HepG2 (cell line): ENCODE data around the gene TSC22D4. TPM values are rescaled to one million over a fixed set of nuclear protein-coding genes. Genes with fewer than 3 reads are reported as not detected.

Experiments
- MED8 ChIP-seq: sonication (generic); formaldehyde crosslinking; IDR thresholded peaks from 2 replicates; pipeline ENCODE4 v1.8.1; 2023; ENCODE audit warnings: mild to moderate bottlenecking, missing genetic modification reagents; ENCODE audit not compliant: insufficient replicate concordance
- ZNF687 ChIP-seq: sonication (generic); formaldehyde crosslinking; IDR thresholded peaks from 2 replicates; pipeline ENCODE4 v1.5.1; 2020; ENCODE audit warnings: mild to moderate bottlenecking, missing genetic modification reagents, moderate library complexity
- polyA plus RNA-seq, 8 experiments: library from polyadenylated mRNA; depleted of rRNA in 3 of 8; stranded (reverse) in 7 of 8; unstranded in 1 of 8; fragments of >200 nt; fragmentation: Illumina TruSeq in 4 of 8; extraction: Trizol in 4 of 8; gene quantifications; 2 replicates each; pipeline versions ENCODE4 v1.2.1 to v1.2.3, GENCODE V29; 2011 to 2016; ENCODE audit warnings: low read depth in 4 of 8, missing spikeins in 1 of 8, mixed read lengths in 1 of 8; ENCODE audit not compliant: insufficient read depth in 1 of 8
- total RNA-seq, 5 experiments: library from RNA; depleted of rRNA; stranded (reverse); fragments of >200 nt; fragmentation: Illumina TruSeq; extraction: Trizol; gene quantifications; 2 replicates each; pipeline ENCODE4 v1.2.3, GENCODE V29; 2016; ENCODE audit warnings: low read depth in 1 of 5
- TF ChIP-seq, protein P1 (sequence below): sonication (generic); formaldehyde crosslinking; IDR thresholded peaks from 2 replicates; pipeline ENCODE4 v1.5.0; 2020; ENCODE audit warnings: mild to moderate bottlenecking, missing genetic modification reagents, borderline replicate concordance
- TF ChIP-seq, protein P2 (sequence below): sonication (generic); formaldehyde crosslinking; IDR thresholded peaks from 2 replicates; pipeline ENCODE4 v1.8.1; 2023; ENCODE audit warnings: missing genetic modification reagents, mild to moderate bottlenecking, borderline replicate concordance
- TF ChIP-seq, protein P3 (sequence below): sonication (generic); formaldehyde crosslinking; IDR thresholded peaks from 2 replicates; pipeline ENCODE4 v1.4.0; 2020; ENCODE audit warnings: low read depth, mild to moderate bottlenecking, missing genetic modification reagents
- TF ChIP-seq, protein P4 (sequence below): sonication (generic); formaldehyde crosslinking; IDR thresholded peaks from 2 replicates; pipeline ENCODE4 v1.8.0; 2022; ENCODE audit warnings: mild to moderate bottlenecking, missing genetic modification reagents

The TSC22D4 gene
- total and polyA plus RNA-seq, 2 of the 13 experiments (the other 11 are each of a cell fraction or from before 2014, with no cell fraction given): 7.7 to 8.7 TPM

DNA sequence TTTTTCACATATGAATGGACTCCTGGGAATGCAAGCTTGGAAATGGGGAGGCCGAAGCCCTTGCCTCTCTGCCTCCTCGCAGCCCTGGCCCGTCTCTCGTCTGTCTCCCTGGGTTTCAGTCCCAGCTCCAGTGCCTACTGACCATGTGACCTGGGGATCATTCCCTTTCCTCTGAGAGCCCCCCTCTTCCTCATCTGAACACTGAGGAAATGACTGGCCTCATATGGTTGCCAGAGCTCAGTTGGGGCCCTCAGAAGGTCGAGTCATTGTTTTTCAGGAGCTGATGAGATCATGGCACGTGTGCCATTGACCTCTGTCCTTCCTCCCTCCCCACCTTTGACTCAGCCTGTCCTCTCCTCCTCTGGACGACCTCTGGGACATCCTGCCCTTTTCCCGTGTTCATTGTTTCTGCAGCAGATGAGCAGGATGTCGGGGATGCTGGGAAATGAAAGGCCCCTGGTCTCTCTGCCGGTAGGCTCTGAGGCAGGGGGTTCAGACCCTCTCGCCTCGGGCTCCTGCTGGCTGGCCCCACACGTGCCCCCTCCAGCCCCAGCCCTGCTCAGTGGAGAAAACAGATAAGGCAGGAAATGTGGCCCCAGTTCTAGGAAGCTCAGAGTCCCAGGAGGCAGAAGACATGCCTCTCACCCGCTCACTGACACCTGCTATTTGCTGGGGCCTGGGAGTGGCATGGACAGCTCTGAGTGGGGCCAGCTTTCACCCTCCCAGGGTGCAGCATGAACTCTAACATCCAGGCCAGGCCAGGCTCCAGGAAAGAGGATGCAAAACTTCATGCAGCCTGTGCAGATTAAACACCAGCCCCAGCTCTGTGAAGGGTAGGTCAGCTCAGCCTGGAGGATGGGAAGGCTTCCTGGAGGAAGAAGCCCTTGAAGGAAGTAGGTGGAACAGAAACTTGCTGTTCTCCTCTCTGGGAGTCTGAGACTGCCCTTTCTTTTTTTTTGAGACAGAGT, 34.4 kb downstream of the TSC22D4 start (continued):
- TF ChIP-seq, protein P1, sequence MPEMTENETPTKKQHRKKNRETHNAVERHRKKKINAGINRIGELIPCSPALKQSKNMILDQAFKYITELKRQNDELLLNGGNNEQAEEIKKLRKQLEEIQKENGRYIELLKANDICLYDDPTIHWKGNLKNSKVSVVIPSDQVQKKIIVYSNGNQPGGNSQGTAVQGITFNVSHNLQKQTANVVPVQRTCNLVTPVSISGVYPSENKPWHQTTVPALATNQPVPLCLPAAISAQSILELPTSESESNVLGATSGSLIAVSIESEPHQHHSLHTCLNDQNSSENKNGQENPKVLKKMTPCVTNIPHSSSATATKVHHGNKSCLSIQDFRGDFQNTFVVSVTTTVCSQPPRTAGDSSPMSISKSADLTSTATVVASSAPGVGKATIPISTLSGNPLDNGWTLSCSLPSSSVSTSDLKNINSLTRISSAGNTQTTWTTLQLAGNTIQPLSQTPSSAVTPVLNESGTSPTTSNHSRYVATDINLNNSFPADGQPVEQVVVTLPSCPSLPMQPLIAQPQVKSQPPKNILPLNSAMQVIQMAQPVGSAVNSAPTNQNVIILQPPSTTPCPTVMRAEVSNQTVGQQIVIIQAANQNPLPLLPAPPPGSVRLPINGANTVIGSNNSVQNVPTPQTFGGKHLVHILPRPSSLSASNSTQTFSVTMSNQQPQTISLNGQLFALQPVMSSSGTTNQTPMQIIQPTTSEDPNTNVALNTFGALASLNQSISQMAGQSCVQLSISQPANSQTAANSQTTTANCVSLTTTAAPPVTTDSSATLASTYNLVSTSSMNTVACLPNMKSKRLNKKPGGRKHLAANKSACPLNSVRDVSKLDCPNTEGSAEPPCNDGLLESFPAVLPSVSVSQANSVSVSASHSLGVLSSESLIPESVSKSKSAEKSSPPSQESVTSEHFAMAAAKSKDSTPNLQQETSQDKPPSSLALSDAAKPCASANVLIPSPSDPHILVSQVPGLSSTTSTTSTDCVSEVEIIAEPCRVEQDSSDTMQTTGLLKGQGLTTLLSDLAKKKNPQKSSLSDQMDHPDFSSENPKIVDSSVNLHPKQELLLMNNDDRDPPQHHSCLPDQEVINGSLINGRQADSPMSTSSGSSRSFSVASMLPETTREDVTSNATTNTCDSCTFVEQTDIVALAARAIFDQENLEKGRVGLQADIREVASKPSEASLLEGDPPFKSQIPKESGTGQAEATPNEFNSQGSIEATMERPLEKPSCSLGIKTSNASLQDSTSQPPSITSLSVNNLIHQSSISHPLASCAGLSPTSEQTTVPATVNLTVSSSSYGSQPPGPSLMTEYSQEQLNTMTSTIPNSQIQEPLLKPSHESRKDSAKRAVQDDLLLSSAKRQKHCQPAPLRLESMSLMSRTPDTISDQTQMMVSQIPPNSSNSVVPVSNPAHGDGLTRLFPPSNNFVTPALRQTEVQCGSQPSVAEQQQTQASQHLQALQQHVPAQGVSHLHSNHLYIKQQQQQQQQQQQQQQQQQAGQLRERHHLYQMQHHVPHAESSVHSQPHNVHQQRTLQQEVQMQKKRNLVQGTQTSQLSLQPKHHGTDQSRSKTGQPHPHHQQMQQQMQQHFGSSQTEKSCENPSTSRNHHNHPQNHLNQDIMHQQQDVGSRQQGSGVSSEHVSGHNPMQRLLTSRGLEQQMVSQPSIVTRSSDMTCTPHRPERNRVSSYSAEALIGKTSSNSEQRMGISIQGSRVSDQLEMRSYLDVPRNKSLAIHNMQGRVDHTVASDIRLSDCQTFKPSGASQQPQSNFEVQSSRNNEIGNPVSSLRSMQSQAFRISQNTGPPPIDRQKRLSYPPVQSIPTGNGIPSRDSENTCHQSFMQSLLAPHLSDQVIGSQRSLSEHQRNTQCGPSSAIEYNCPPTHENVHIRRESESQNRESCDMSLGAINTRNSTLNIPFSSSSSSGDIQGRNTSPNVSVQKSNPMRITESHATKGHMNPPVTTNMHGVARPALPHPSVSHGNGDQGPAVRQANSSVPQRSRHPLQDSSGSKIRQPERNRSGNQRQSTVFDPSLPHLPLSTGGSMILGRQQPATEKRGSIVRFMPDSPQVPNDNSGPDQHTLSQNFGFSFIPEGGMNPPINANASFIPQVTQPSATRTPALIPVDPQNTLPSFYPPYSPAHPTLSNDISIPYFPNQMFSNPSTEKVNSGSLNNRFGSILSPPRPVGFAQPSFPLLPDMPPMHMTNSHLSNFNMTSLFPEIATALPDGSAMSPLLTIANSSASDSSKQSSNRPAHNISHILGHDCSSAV (CRISPR knock-in tag): no peak
- TF ChIP-seq ZNF687 (CRISPR knock-in tag): peak; percentile 98
- TF ChIP-seq MED8 (CRISPR knock-in tag): peak; percentile 62
- TF ChIP-seq, protein P2, sequence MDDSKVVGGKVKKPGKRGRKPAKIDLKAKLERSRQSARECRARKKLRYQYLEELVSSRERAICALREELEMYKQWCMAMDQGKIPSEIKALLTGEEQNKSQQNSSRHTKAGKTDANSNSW: no peak
- TF ChIP-seq, protein P3, sequence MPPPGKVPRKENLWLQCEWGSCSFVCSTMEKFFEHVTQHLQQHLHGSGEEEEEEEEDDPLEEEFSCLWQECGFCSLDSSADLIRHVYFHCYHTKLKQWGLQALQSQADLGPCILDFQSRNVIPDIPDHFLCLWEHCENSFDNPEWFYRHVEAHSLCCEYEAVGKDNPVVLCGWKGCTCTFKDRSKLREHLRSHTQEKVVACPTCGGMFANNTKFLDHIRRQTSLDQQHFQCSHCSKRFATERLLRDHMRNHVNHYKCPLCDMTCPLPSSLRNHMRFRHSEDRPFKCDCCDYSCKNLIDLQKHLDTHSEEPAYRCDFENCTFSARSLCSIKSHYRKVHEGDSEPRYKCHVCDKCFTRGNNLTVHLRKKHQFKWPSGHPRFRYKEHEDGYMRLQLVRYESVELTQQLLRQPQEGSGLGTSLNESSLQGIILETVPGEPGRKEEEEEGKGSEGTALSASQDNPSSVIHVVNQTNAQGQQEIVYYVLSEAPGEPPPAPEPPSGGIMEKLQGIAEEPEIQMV (CRISPR knock-in tag): no peak; the same call in 1 of the 2 replicates
- TF ChIP-seq, protein P4, sequence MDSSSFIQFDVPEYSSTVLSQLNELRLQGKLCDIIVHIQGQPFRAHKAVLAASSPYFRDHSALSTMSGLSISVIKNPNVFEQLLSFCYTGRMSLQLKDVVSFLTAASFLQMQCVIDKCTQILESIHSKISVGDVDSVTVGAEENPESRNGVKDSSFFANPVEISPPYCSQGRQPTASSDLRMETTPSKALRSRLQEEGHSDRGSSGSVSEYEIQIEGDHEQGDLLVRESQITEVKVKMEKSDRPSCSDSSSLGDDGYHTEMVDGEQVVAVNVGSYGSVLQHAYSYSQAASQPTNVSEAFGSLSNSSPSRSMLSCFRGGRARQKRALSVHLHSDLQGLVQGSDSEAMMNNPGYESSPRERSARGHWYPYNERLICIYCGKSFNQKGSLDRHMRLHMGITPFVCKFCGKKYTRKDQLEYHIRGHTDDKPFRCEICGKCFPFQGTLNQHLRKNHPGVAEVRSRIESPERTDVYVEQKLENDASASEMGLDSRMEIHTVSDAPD (CRISPR knock-in tag): peak; percentile 79; the same call in 1 of the 2 replicates
